ENCODE results near the gene SHISA5. TPM values are rescaled to one million over a fixed set of nuclear protein-coding genes. Genes with fewer than 3 reads are reported as not detected.

SHISA5 gene
- total and polyA plus RNA-seq, 2 of the 8 experiments (the other 6 are each of a cell fraction or from before 2014, with no cell fraction given): 196 to 315 TPM

- FAIRE-seq (no peak), DNase-seq (ENCODE audit: low read depth in 1 of 2, low spot score in 2 of 2) (peak in 1 of 2 experiments; percentile 42)
- Histone ChIP-seq H3K9me3 (ENCODE audit: insufficient read depth in 2 of 2, low read depth in 1 of 2, low read length in 1 of 2) (no peaks in the 10 kb centered on the region), H2BK12ac (ENCODE audit: low read depth, low read length) (peak overlapping the region; percentile 87), H3K18ac (ENCODE audit: extremely low read depth, low read length) (peak overlapping the region; percentile 84), H2BK120ac (replicated peaks; ENCODE audit: low read depth, low read length) (peak overlapping the region; percentile 88), H3K4me2 (ENCODE audit: insufficient read depth in 1 of 2, low read depth in 2 of 2, low read length in 2 of 2) (peak overlapping the region; percentile 66 to 94; a peak in 2 of 4 replicates), H3K4me1 (replicated peaks in 1 of 4; ENCODE audit: control insufficient read depth in 3 of 4, insufficient read depth in 4 of 4, low read length in 3 of 4) (peaks cover 4 to 15% (median 12%) of the 10 kb centered on the region in 4 experiments), H2BK5ac (ENCODE audit: low read depth, low read length) (peak overlapping the region; percentile 88; the same call in 1 of the 2 replicates), H3K4ac (replicated peaks; ENCODE audit: insufficient read length, low read depth, low read length) (peak overlapping the region; percentile 36), H4K5ac (ENCODE audit: insufficient read length, low read depth, low read length) (no peak overlapping the region), H2BK15ac (ENCODE audit: low read length) (peak overlapping the region; percentile 36; the same call in 1 of the 2 replicates), H2AFZ (ENCODE audit: low read length) (no peak overlapping the region), H3K56ac (replicated peaks; ENCODE audit: insufficient read length, low read depth, low read length) (no peak overlapping the region), H3K14ac (ENCODE audit: insufficient read length) (no peak overlapping the region), H3K23me2 (ENCODE audit: low read depth, low read length) (peaks cover 11% of the 10 kb centered on the region; the same call in 1 of the 2 replicates), H2AK5ac (ENCODE audit: low read depth, low read length) (peak overlapping the region; percentile 79; the same call in 1 of the 2 replicates), H3K36me3 (ENCODE audit: control insufficient read depth in 2 of 4, insufficient read depth in 4 of 4, low read length in 3 of 4) (peaks cover 0 to under 1% (median 0%) of the 10 kb centered on the region in 4 experiments; a peak in 1 of 8 replicates), H3K23ac (ENCODE audit: insufficient read length) (no peak overlapping the region), H4K91ac (replicated peaks; ENCODE audit: insufficient read length, low read length) (peak overlapping the region; percentile 25), H4K20me1 (replicated peaks in 1 of 2; ENCODE audit: control insufficient read depth in 1 of 2, insufficient read depth in 2 of 2, low read length in 2 of 2) (peaks cover 0 to 2% of the 10 kb centered on the region in 2 experiments), H2BK20ac (ENCODE audit: low read length) (0 out of 2 replicates have a peak overlapping the region, but pooled peaks have one; percentile 3), H3K79me1 (ENCODE audit: low read depth, low read length) (peaks cover 9% of the 10 kb centered on the region), H3K9ac (replicated peaks in 1 of 4; ENCODE audit: extremely low read depth in 1 of 4, low read depth in 3 of 4, low read length in 3 of 4) (no peak overlapping the region), H3K27me3 (replicated peaks in 1 of 4; ENCODE audit: control insufficient read depth in 3 of 4, extremely low read depth in 1 of 4, insufficient read depth in 3 of 4, low read length in 3 of 4) (peaks cover 0 to 3% (median 0%) of the 10 kb centered on the region in 4 experiments; a peak in 2 of 7 replicates), H3K27ac (ENCODE audit: low read depth, low read length) (no peak overlapping the region), H3K79me2 (ENCODE audit: control insufficient read depth in 1 of 2, insufficient read depth in 2 of 2, low read length in 2 of 2) (peaks cover 0 to 3% of the 10 kb centered on the region in 2 experiments; a peak in 1 of 4 replicates), H4K8ac (ENCODE audit: extremely low read depth, insufficient read depth, low read length) (no peak overlapping the region; the same call in 1 of the 2 replicates), H3K4me3 (ENCODE audit: extremely low read depth in 1 of 4, insufficient read depth in 2 of 4, low read depth in 3 of 4, low read length in 4 of 4) (no peak overlapping the region; a peak in 1 of 8 replicates)
- WGBS, 2 experiments (ENCODE audit: extremely low coverage in 1 of 2, insufficient coverage in 1 of 2, insufficient read length in 1 of 2, insufficient replicate concordance in 2 of 2, low coverage in 1 of 2, low lambda C conversion rate in 2 of 2, missing lambda C conversion rate in 1 of 2): 88% methylated on average over 2 of the region's 2 CpGs; no CpG with 5 or more reads in 1 of the 2 experiments
- ChIA-PET POLR2A (ENCODE audit: partially characterized antibody) (interaction anchor here (1.2 to 2.9 kb wide), 10 partner anchors 13 to 69 kb away, joined by 3 to 21 read pairs (median 6); partner anchors contain the start of genes ATRIP, CCDC51 and TMA7), CTCF (ENCODE audit: partially characterized antibody) (interaction anchor here (1.0 to 11.2 kb wide), 3 partner anchors 36 to 69 kb away, joined by 3 to 251 read pairs (median 13); a partner anchor contains a TSS)
- TF ChIP-seq TAF1 (IDR thresholded peaks at IDR 0.05; ENCODE audit: low read depth, low read length): no peak
- no peak for TF ChIP-seq NANOG (IDR thresholded peaks at IDR 0.05; ENCODE audit: insufficient read depth, low read depth, low read length, poor library complexity, severe bottlenecking)
- no peak for TF ChIP-seq PHF8 (conservative IDR thresholded peaks at IDR 0.05; ENCODE audit: low read depth, low read length)
- no peak for TF ChIP-seq RXRA (IDR thresholded peaks at IDR 0.05; ENCODE audit: insufficient read depth, low read depth, low read length)
- no peak for TF ChIP-seq HDAC6 (IDR thresholded peaks at IDR 0.05; ENCODE audit: low read depth, low read length)
- no peak for TF ChIP-seq GABPA (IDR thresholded peaks at IDR 0.05; ENCODE audit: borderline replicate concordance, insufficient read depth, low read length)
- no peak for TF ChIP-seq E2F6 (IDR thresholded peaks at IDR 0.05)
- TF ChIP-seq SP1 (IDR thresholded peaks at IDR 0.05; ENCODE audit: low read depth, low read length): no peak
- no peak for TF ChIP-seq KDM1A (IDR thresholded peaks at IDR 0.05; ENCODE audit: borderline replicate concordance, low read length)
- TF ChIP-seq CBX5 (IDR thresholded peaks at IDR 0.05; ENCODE audit: low read depth, low read length): no peak
- no peak for TF ChIP-seq RFX5 (IDR thresholded peaks at IDR 0.05; ENCODE audit: borderline replicate concordance, low read depth, low read length)
These were observed 1.2 kb upstream of the SHISA5 start for GRCh38 chr3:48505146-48505545.

All from H1 (cell line).